Right atrium auricular region (tissue), 2 donors: ENCODE data around the gene LAMTOR1. TPM values are rescaled to one million over a fixed set of nuclear protein-coding genes. Genes with fewer than 3 reads are reported as not detected.
"Not testable (repeated sequence)": the region's sequence is repeated elsewhere in the genome, so short reads cannot be mapped to it uniquely, and the experiment has no call there.

ENCODE experiments used
- DNase-seq: peaks from one replicate; pipeline ENCODE4 v3.0.0-alpha.2; 2019; ENCODE audit warnings: low spot score
- H3K27ac ChIP-seq, 2 donors: fragments of 200-600 bp; sonication (generic); 1 replicate in 1 of 2; 2 replicates in 1 of 2; pipeline ENCODE4 v1.5.1; 2016 to 2019
- H3K27me3 ChIP-seq, 2 donors: fragments of 200-600 bp; sonication (generic); one replicate each; pipeline versions ENCODE4 v1.5.1 to v1.6.0; 2017 to 2019
- H3K36me3 ChIP-seq: fragments of 200-600 bp; sonication (generic); one replicate; pipeline ENCODE4 v1.5.1; 2016
- H3K4me1 ChIP-seq, 2 donors: fragments of 200-600 bp; sonication (generic); one replicate each; pipeline versions ENCODE4 v1.5.1 to v1.6.0; 2017 to 2019
- H3K4me3 ChIP-seq, 2 donors: fragments of 200-600 bp; sonication (generic); 1 replicate in 1 of 2; 2 replicates in 1 of 2; pipeline ENCODE4 v1.5.1; 2017 to 2019; ENCODE audit warnings: mild to moderate bottlenecking in 1 of 2, moderate library complexity in 1 of 2
- H3K9me3 ChIP-seq, 2 donors: fragments of 200-600 bp; sonication (generic); one replicate each; pipeline ENCODE4 v1.5.1; 2019
- CTCF ChIP-seq, 2 donors: fragments of 200-600 bp; sonication (generic); IDR thresholded peaks; one replicate each; pipeline ENCODE4 v1.5.1; 2019; ENCODE audit warnings: antibody characterized with exemption in 2 of 2
- total RNA-seq, 2 donors: library from RNA; depleted of rRNA; stranded (reverse); fragments of >200 nt; gene quantifications; one replicate each; pipeline ENCODE4 v1.1.0, GENCODE V29; 2016

LAMTOR1 gene
- total RNA-seq, 2 donors from 2014 or later: 103 to 117 TPM

GRCh38 chr11:72135891-72136683 is 33.0 kb upstream of the LAMTOR1 start:
- no peaks in the 10 kb centered on the region for H3K4me1 ChIP-seq
- H3K4me3 ChIP-seq: no peak overlapping the region
- TF ChIP-seq CTCF (IDR thresholded peaks at IDR 0.05): no peak
- DNase-seq: no peak
- no peaks in the 10 kb centered on the region for H3K36me3 ChIP-seq
- H3K27me3 ChIP-seq: no peaks in the 10 kb centered on the region
- no peak overlapping the region for H3K27ac ChIP-seq
- no peaks in the 10 kb centered on the region for H3K9me3 ChIP-seq

- not testable (repeated sequence) for H3K9me3 ChIP-seq, DNase-seq, H3K27me3 ChIP-seq, H3K27ac ChIP-seq, H3K4me3 ChIP-seq, H3K4me1 ChIP-seq, H3K36me3 ChIP-seq
Observed at GRCh38 chr11:72135473-72135872, 32.4 kb upstream of the LAMTOR1 start, which contains the start of gene FOLR3. Gene FOLR3, plus strand, starts transcription at chr11:72135725. Its CDS starts 228 bp downstream, at chr11:72135953.

GRCh38 chr11:72132646-72133045 is 29.5 kb upstream of the LAMTOR1 start:
- H3K27ac ChIP-seq: no peak overlapping the region
- no peaks in the 10 kb centered on the region for H3K36me3 ChIP-seq
- no peak for TF ChIP-seq CTCF (IDR thresholded peaks at IDR 0.05)
- H3K4me1 ChIP-seq: no peaks in the 10 kb centered on the region
- H3K9me3 ChIP-seq: no peaks in the 10 kb centered on the region
- H3K27me3 ChIP-seq: no peaks in the 10 kb centered on the region
- DNase-seq: no peak
- H3K4me3 ChIP-seq: no peak overlapping the region

- Histone ChIP-seq H3K9me3 (no peaks in the 10 kb centered on the region), H3K27me3 (no peaks in the 10 kb centered on the region), H3K4me1 (no peaks in the 10 kb centered on the region), H3K36me3 (no peaks in the 10 kb centered on the region), H3K27ac (no peak overlapping the region), H3K4me3 (no peak overlapping the region)
- no peak for DNase-seq
- no peak for TF ChIP-seq CTCF (IDR thresholded peaks at IDR 0.05)
Observed at GRCh38 chr11:72129381-72129780, 26.3 kb upstream of the LAMTOR1 start.

GRCh38 chr11:72127923-72128322 is 24.8 kb upstream of the LAMTOR1 start:
- no peak overlapping the region for H3K4me3 ChIP-seq
- no peak for TF ChIP-seq CTCF (IDR thresholded peaks at IDR 0.05)
- H3K36me3 ChIP-seq: no peaks in the 10 kb centered on the region
- H3K27ac ChIP-seq: no peak overlapping the region
- no peaks in the 10 kb centered on the region for H3K4me1 ChIP-seq
- DNase-seq: no peak
- H3K27me3 ChIP-seq: no peaks in the 10 kb centered on the region
- H3K9me3 ChIP-seq: no peaks in the 10 kb centered on the region

- no peak for DNase-seq
- TF ChIP-seq CTCF (IDR thresholded peaks at IDR 0.05): no peak
- Histone ChIP-seq H3K9me3 (no peaks in the 10 kb centered on the region), H3K27me3 (no peaks in the 10 kb centered on the region), H3K36me3 (no peaks in the 10 kb centered on the region), H3K27ac (no peak overlapping the region), H3K4me1 (no peaks in the 10 kb centered on the region), H3K4me3 (no peak overlapping the region)
Observed at GRCh38 chr11:72125956-72126355, 22.9 kb upstream of the LAMTOR1 start.
